HG02588 (cell line): ENCODE data around the gene SERPIND1.

Experiments used
- ATAC-seq: cut with Tn5 transposase; IDR thresholded peaks from one replicate; pipeline ENCODE4 v1.9.1; 2021; ENCODE audit warnings: mild to moderate bottlenecking, moderate library complexity; ENCODE audit not compliant: unreplicated experiment

SERPIND1 gene

DNA sequence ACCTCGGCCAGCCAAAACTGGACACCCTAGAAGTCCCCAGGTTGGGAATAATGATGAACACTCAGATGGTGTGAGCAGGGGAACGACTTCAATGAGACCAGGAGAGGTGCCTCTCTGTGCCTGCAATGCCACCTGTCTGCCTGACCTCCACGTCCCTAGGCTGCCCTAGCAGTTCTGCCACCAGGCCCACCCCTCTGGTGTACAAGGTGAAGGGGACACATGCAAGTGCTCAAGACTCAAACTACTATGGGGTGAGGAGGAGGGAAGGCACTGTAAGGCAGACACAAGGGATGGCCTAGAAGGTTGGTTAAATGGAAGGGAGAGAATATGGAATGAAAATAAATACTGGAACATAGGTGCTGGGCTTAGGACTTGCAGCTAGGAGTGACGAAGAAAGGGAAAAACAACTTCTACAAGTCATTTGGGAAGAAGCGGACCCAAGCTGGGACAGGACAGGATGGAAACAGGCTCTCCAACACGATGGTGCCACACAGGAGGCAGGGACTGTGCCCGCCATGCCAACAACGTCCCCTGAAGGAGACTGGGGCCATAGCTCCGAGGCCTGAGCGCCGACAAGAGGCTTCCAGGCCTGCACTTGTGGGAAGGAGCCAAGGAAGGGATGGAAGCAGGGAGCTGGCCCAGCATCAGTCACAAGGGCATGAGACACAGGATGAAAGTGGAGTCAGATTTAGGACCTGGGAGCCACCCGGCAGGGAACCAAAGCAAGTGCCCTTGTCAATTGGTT, 18.5 kb downstream of the SERPIND1 start:
- ATAC-seq = no peak

DNA sequence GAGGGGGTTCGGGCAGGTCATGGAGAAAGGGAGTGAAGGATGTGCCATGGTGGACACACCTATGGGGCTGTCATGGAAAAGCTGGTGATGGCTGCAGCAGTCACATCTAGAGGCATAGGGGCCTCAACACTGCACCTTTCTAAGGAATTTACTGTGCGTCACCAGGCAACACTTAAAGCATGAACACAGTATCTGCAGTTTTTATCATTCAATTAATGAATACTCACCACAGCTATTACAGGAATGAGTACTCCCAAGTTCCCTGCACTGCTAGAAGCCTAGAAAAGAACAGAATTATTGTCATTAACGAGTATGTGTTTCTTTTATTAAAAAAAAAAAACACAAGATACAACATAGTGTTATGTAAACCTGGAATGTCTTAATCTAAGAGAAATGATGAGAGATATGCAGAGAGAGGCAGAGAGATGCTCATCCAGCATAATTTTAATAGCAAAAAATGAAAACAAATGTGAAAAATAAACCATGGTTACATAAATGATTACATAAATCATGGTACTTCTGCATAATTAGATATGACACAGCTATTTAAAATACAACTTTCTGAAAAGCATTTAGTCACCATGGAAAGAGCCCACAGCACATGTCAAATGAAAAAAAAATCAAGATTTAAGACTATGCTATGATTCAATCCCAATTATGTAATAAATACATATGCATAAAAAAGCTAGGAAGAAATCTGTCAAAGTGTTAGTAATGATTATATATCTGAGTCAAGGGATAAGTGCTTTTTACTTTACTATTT, 19.2 kb downstream of the SERPIND1 start:
- no peak for ATAC-seq

GRCh38 chr22:20793748-20794649, 20.1 kb downstream of the SERPIND1 start:
- ATAC-seq = no peak

GRCh38 chr22:20794650-20795413, 20.9 kb downstream of the SERPIND1 start:
- ATAC-seq = no peak

DNA sequence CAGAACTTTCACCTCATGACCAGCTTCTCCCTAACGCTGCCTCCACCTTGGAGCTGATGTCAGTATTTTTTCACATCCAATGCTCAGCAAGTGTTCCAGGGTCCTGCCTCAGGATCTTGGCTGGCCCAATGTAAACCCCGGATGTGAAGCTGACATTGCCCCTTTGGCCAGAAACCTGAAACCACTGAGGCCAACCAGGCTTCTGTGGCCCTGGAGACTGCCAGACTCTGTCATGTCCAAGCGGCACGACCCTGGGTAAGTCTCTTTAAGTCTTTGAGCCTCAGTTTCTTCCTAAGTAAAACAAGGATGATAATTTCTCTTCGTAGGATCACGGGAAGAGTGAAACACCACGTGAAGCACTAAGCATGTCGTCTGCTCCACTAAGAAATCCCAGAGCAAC, 22.8 kb downstream of the SERPIND1 start:
- ATAC-seq = no peak

DNA sequence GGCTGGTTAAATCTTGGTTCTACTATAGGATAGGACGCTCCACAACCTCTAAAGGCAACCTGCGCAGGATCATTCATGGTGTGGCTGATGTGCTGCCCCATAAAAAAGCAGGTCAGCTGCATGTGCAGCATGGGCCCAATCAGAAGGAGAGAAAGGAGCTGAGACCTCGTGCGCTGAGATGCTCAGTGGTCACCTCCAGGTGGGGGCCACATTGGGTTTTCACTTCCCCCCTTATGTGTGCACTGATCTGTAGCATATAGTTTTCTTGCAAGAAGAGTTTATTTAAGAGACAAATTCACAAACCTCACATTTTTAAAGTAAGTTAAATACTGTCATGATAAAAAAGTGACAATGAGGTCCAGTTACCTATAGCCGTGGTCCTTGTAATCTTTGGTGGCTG, 24.3 kb downstream of the SERPIND1 start:
- no peak for ATAC-seq

GRCh38 chr22:20798974-20799373, 25.1 kb downstream of the SERPIND1 start:
- ATAC-seq = no peak

DNA sequence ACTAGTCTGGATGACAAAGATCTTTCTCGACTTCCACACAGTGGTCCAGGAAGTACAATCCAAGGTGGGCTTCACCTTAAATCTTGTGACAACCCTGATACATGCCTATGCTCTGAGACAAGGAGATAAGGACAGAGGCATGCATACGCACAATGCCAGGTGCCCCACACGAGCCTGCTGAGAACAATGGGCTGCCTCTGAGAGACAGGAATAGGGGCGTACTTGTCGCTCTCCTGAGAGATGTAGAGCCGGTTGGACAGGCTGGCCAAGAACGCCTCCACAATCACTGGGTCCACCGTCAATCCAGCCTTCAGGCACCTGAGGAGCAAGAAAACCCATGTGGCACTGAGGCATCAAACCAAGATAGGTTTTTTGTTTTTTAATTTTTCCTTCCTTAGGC, 25.5 kb downstream of the SERPIND1 start:
- ATAC-seq = no peak

DNA sequence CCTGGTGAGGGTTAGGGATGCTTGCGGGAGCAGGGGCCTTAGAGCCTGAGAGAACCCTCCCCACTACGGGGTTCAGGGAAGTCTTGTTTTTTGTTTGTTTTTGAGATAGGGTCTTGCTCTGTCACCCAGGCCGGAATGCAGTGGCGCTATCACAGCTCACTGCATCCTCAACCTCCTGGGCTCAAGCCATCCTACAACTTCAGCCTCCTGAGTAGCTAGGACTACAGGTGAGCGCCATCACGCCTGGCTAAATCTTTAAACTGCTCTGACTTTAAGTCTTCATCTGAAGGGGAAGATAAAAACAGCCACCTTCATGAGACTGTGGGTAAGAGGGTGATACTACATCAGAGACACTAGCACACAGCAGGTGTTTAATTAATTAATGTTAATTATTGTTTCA, 28.5 kb downstream of the SERPIND1 start:
- ATAC-seq = no peak

GRCh38 chr22:20802922-20803553, 29.1 kb downstream of the SERPIND1 start:
- no peak for ATAC-seq

- ATAC-seq = no peak
Measured at GRCh38 chr22:20803696-20804324, 29.9 kb downstream of the SERPIND1 start.

- ATAC-seq = no peak
Measured at GRCh38 chr22:20804650-20805049, 30.7 kb downstream of the SERPIND1 start.

DNA sequence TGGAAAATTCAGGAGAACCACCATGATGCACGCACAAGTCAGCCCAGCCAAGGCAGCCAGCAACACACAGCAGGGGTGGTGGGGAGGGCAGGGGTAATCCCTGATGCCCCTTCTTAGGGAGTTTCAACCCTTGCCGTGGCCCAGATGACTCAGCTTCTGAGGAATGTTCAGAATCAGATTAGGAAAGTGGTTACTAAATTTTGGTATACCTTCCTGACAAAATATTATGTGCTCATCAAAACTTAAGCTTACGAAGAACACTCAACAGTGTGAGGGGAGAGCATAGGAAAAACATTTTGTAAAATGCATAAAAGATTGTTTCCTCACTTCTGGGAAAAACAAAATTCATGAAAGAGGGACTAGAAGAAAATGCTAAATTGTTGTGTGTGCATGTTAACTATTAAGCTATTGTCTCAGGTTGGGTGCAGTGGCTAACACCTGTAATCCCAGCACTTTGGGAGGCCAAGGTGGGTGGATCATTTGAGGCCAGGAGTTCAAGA, 32.1 kb downstream of the SERPIND1 start:
- ATAC-seq = no peak

DNA sequence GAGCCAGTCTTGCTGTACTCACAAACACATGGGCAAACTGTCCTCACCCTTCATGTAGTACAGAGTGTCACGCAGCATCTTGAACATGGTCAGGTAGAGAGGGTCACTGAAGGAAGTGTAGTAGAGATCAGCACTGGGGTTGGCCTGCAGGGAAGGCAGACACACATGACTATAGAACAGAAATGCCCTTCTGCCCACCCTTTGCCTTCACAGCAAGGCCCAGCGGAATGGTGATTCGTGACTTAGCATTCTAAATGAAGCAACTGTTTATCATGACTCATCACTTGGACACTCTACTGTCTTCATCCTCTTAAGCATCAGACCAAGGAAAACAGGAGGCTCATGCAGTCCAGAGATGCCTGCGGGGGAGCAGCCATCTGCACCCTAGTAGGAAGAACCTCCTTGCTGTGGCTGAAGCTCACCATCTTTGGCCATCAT, 33.4 kb downstream of the SERPIND1 start:
- ATAC-seq = no peak

DNA sequence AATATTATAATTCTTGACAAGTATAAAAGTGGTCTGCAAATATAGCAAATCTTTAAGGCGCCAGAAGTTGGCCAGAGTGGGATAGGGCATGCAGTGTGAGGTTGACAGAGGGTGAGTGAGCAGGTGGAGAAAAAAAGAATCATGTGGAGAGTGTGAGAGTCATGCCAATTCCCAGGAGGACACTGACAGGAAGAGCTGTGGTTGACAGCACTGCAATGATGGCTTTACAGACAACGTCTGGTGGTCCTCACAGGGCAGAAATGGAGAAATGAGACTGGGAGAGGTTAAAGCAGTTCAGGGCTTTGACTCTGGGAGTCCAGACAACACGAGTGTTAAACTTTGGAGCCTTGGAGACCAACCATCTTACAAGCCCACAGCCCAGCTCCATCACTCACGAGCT, 34.9 kb downstream of the SERPIND1 start:
- ATAC-seq = no peak

DNA sequence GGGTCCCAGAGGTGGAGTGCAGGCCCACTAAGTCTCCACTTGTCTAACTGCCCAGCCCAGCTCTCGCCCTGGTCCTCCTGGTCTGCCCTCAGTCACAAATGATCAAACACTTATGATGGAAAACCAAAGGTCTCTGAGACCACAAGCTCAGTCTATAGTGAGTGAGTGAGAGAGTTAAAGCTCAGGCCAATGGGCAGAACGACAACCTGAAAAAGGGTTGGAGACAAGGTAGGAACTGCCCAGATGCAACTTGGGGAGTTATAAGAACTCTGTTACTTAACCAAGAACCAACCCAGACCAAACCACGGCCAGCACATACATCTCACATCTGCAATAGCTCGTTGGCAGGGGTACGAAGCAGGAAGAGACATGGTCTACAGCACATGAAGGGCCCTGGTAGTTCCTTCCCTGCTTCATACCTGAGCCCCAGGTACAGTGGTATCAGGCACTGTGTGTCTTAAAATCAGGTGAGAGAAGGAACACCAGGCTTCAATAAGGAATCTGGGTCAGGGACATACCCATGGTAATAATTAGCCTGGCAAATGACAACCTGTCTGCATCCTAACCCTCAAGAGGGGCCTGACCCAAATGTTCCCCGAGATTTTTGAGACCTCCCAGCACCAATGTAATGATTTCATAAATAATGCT, 35.7 kb downstream of the SERPIND1 start:
- ATAC-seq = no peak

DNA sequence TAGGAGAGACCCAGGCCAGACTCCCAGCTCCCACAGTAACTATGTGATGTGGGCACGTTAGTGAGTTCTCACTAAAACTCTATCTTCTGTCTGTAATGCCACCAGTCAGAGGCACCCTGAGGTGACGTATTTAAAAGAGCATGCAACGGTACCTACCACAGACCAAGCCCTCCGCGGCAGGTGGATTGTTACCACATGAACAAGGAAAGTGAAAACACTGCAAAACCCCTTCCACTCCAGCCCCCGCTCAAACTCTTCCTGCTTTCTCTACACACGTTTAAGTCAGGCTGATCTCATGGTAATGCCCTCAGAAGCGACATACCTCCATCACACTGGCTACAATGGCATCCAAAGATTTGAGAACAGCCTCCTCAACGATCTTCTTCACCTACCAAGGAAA, 36.7 kb downstream of the SERPIND1 start:
- ATAC-seq = no peak

DNA sequence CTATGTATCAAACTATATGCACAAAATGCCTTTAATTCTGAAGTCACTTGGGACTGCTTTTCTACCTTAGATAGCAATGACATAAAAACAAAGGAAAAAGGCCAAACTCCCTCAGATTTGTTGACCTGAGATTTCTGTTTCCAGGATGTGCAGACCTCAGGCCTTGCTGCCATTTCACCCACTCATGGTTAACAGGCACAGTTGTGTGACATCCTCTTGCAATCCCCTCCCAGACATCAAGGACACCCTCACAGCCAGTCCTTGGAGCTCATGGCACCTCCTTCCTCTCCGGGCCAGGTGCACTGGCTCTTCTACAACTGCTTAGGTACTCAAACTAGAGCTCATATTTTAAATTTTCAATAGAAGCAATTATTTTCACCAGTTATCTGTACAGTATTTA, 37.3 kb downstream of the SERPIND1 start:
- ATAC-seq = no peak
